Calu3 (cell line): ENCODE results near the gene MLLT6. TPM values are rescaled to one million over a fixed set of nuclear protein-coding genes. Genes with fewer than 3 reads are reported as not detected.
A peak's percentile ranks its signal among the peaks of the same experiment; 100 is the strongest.

Experiments
- BruUV-seq: library from RNA; stranded (reverse); fragments of 400-500 nt; replicated peaks from 2 replicates; lab custom pipeline; 2021; lab: Mats Ljungman, UMichigan
- CTCF ChIA-PET: fragments of 300-600 bp; sonication (Branson Sonifier 250); formaldehyde crosslinking; loops from one replicate; lab custom pipeline; 2022; ENCODE audit warnings: antibody characterized with exemption; lab: Charles Lee
- DNase-seq: peaks from one replicate; pipeline ENCODE4 v3.0.0; 2022
- H3K27ac Mint-ChIP-seq: one replicate; pipeline ENCODE4 v1.8.0; 2022; ENCODE audit warnings: mixed read lengths; ENCODE audit not compliant: unreplicated experiment
- H3K27me3 Mint-ChIP-seq: one replicate; pipeline ENCODE4 v1.8.0; 2022; ENCODE audit warnings: mixed read lengths; ENCODE audit not compliant: unreplicated experiment
- H3K36me3 Mint-ChIP-seq: one replicate; pipeline ENCODE4 v1.8.0; 2022; ENCODE audit warnings: mild to moderate bottlenecking, moderate library complexity, mixed read lengths; ENCODE audit not compliant: insufficient read depth, unreplicated experiment
- H3K4me1 Mint-ChIP-seq: one replicate; pipeline ENCODE4 v1.8.0; 2022; ENCODE audit warnings: mild to moderate bottlenecking, low read depth, mixed read lengths; ENCODE audit not compliant: unreplicated experiment
- H3K4me3 Mint-ChIP-seq: one replicate; pipeline ENCODE4 v1.8.0; 2022; ENCODE audit warnings: mild to moderate bottlenecking, low read depth, moderate library complexity, mixed read lengths; ENCODE audit not compliant: unreplicated experiment
- H3K9me3 Mint-ChIP-seq: one replicate; pipeline ENCODE4 v1.8.0; 2022; ENCODE audit warnings: low read depth, mixed read lengths; ENCODE audit not compliant: unreplicated experiment
- CTCF ChIP-seq: fragments of 200-600 bp; IDR thresholded peaks from one replicate; pipeline ENCODE4 v1.8.0; 2022; ENCODE audit warnings: antibody characterized with exemption; ENCODE audit not compliant: unreplicated experiment
- intact Hi-C: fragments of 100-400 bp; cut with micrococcal nuclease; formaldehyde crosslinking; loops from one replicate; pipeline ENCODE4 v1.10.0; 2022; ENCODE audit not compliant: unreplicated experiment
- total RNA-seq: library from RNA; stranded (reverse); gene quantifications from 2 replicates; pipeline ENCODE4 v1.2.3, GENCODE V29; 2022

The MLLT6 gene
- total RNA-seq, 1 experiment from 2014 or later, result 463 TPM

GRCh38 chr17:38707678-38708351, 2.7 kb downstream of the MLLT6 start:
- H3K27ac Mint-ChIP-seq, result no peak overlapping the region
- no peaks in the 10 kb centered on the region for H3K9me3 Mint-ChIP-seq
- peak overlapping the region; percentile 85 for H3K4me3 Mint-ChIP-seq
- BruUV-seq, result no TSS peak
- no peak for TF ChIP-seq CTCF
- no peaks in the 10 kb centered on the region for H3K27me3 Mint-ChIP-seq
- no peak for DNase-seq
- CTCF ChIA-PET, result interaction anchor here (0.7 to 2.8 kb wide), 3 partner anchors 27 to 42 kb away, joined by 3 to 9 read pairs (median 4); no protein-coding TSS in a partner anchor
- intact Hi-C loops, result no loop called here
- H3K36me3 Mint-ChIP-seq, result peaks cover 90% of the 10 kb centered on the region
- peaks cover 40% of the 10 kb centered on the region for H3K4me1 Mint-ChIP-seq

GRCh38 chr17:38709104-38709820, 4.2 kb downstream of the MLLT6 start:
- TF ChIP-seq CTCF, result no peak
- Mint-ChIP-seq H3K9me3 (no peaks in the 10 kb centered on the region), H3K36me3 (peaks cover 84% of the 10 kb centered on the region), H3K27me3 (no peaks in the 10 kb centered on the region), H3K4me1 (peaks cover 37% of the 10 kb centered on the region), H3K27ac (no peak overlapping the region), H3K4me3 (no peak overlapping the region)
- BruUV-seq, result no TSS peak
- CTCF ChIA-PET, result interaction anchor here (0.5 to 1.2 kb wide), 2 partner anchors 9 to 184 kb away, joined by 3 read pairs; no protein-coding TSS in a partner anchor
- DNase-seq, result no peak
- intact Hi-C loops, result no loop called here

GRCh38 chr17:38709864-38710603, 5.0 kb downstream of the MLLT6 start:
- CTCF ChIA-PET, result interaction anchor here (0.5 to 1.2 kb wide), 2 partner anchors 9 to 185 kb away, joined by 3 read pairs; no protein-coding TSS in a partner anchor
- Mint-ChIP-seq H3K4me1 (peaks cover 32% of the 10 kb centered on the region), H3K27me3 (no peaks in the 10 kb centered on the region), H3K4me3 (no peak overlapping the region), H3K9me3 (no peaks in the 10 kb centered on the region), H3K27ac (no peak overlapping the region), H3K36me3 (peaks cover 84% of the 10 kb centered on the region)
- no peak for DNase-seq
- no TSS peak for BruUV-seq
- no peak for TF ChIP-seq CTCF
- intact Hi-C loops, result no loop called here

GRCh38 chr17:38710604-38710962, 5.5 kb downstream of the MLLT6 start:
- BruUV-seq, result no TSS peak
- CTCF ChIA-PET, result interaction anchor here (0.7 kb wide), 1 partner anchor 107 kb away, joined by 3 read pairs; no protein-coding TSS in a partner anchor
- intact Hi-C loops, result no loop called here
- Mint-ChIP-seq H3K27me3 (no peaks in the 10 kb centered on the region), H3K36me3 (peaks cover 83% of the 10 kb centered on the region), H3K9me3 (no peaks in the 10 kb centered on the region), H3K27ac (no peak overlapping the region), H3K4me1 (peaks cover 32% of the 10 kb centered on the region), H3K4me3 (no peak overlapping the region)
- TF ChIP-seq CTCF, result no peak
- no peak for DNase-seq
